ENCODE results near the gene WDFY1.

WDFY1 gene

DNA sequence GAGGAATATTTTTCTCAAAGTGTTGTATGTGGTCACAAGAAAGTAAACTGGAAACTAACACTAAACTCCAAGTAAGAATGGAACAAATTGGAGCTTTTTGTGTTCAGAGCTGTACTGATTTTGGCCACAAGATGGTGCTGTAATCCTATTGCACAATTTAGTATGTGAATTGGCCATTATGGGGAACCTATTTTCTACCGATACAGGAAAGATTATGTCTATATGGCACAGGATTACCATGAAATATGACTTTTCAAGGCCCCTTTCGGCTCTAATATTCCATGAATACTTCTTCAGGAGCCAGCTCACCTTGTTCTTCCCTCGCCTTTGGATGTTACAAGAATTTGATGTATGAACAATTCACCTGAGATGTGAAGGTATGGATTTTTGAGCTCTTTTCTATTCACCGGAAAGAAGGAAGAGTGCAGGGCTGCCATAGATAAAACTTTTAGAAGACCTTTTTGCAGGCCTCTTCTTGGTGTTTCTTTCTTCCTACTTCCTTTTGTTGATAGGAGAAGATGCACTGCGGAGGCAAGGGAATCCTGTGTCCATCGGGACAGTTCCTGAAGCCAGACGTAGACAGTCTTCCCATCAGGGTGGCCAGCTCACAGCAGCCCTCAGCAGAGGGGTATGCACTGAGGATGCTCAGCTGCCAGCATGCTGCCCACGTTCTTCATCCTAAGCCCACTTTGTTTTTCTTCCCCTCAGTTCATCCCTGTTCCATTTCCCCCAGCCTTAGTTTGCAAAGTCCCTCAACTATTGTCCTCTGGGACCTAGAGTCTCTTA lies 25.4 kb upstream of the WDFY1 start:
- H3K36me3 ChIP-seq (ENCODE audit: control insufficient read depth, low read length), result peaks cover 35% of the 10 kb centered on the region
- no peaks in the 10 kb centered on the region for H3K79me2 ChIP-seq (ENCODE audit: control insufficient read depth, low read length)
- no peaks in the 10 kb centered on the region for H3K9me3 ChIP-seq (ENCODE audit: control insufficient read depth, insufficient read depth, low read length)
- no peak overlapping the region for H3K4me2 ChIP-seq (ENCODE audit: low read length)
- H3K4me3 ChIP-seq (ENCODE audit: low read length), result no peak overlapping the region
- H4K20me1 ChIP-seq (ENCODE audit: control insufficient read depth, insufficient read depth, low read depth, low read length), result no peaks in the 10 kb centered on the region
- no peak for TF ChIP-seq EZH2phosphoT487 (IDR thresholded peaks at IDR 0.05; ENCODE audit: borderline replicate concordance, low read length)
- TF ChIP-seq, protein P1, sequence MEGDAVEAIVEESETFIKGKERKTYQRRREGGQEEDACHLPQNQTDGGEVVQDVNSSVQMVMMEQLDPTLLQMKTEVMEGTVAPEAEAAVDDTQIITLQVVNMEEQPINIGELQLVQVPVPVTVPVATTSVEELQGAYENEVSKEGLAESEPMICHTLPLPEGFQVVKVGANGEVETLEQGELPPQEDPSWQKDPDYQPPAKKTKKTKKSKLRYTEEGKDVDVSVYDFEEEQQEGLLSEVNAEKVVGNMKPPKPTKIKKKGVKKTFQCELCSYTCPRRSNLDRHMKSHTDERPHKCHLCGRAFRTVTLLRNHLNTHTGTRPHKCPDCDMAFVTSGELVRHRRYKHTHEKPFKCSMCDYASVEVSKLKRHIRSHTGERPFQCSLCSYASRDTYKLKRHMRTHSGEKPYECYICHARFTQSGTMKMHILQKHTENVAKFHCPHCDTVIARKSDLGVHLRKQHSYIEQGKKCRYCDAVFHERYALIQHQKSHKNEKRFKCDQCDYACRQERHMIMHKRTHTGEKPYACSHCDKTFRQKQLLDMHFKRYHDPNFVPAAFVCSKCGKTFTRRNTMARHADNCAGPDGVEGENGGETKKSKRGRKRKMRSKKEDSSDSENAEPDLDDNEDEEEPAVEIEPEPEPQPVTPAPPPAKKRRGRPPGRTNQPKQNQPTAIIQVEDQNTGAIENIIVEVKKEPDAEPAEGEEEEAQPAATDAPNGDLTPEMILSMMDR (IDR thresholded peaks at IDR 0.05; ENCODE audit: low read depth, low read length, poor library complexity, severe bottlenecking), result peak; percentile 82
- peaks cover 10% of the 10 kb centered on the region for H3F3A ChIP-seq (ENCODE audit: control insufficient read depth, insufficient read depth)
- H3K4me1 ChIP-seq (ENCODE audit: control insufficient read depth, low read length), result no peaks in the 10 kb centered on the region
- no peaks in the 10 kb centered on the region for H3K27me3 ChIP-seq (ENCODE audit: control insufficient read depth, low read length)
- no peaks in the 10 kb centered on the region for H3K9me2 ChIP-seq (replicated peaks; ENCODE audit: control insufficient read depth, low read length)
- H3K27ac ChIP-seq (ENCODE audit: low read depth, low read length), result no peak overlapping the region

- Histone ChIP-seq H3K27me3 (ENCODE audit: control insufficient read depth, low read length) (no peaks in the 10 kb centered on the region), H3K4me1 (ENCODE audit: control insufficient read depth, low read length) (no peaks in the 10 kb centered on the region), H4K20me1 (ENCODE audit: control insufficient read depth, insufficient read depth, low read depth, low read length) (0 out of 2 replicates have a peak, but pooled peaks cover 1% of the 10 kb centered on the region), H3K36me3 (ENCODE audit: control insufficient read depth, low read length) (peaks cover 42% of the 10 kb centered on the region), H3K4me3 (ENCODE audit: low read length) (no peak overlapping the region), H3K9me2 (replicated peaks; ENCODE audit: control insufficient read depth, low read length) (no peaks in the 10 kb centered on the region), H3F3A (ENCODE audit: control insufficient read depth, insufficient read depth) (peaks cover 10% of the 10 kb centered on the region), H3K4me2 (ENCODE audit: low read length) (no peak overlapping the region), H3K27ac (ENCODE audit: low read depth, low read length) (no peak overlapping the region), H3K79me2 (ENCODE audit: control insufficient read depth, low read length) (peaks cover 6% of the 10 kb centered on the region), H3K9me3 (ENCODE audit: control insufficient read depth, insufficient read depth, low read length) (no peaks in the 10 kb centered on the region)
- no peak for TF ChIP-seq EZH2phosphoT487 (IDR thresholded peaks at IDR 0.05; ENCODE audit: borderline replicate concordance, low read length)
- TF ChIP-seq, protein P1 (IDR thresholded peaks at IDR 0.05; ENCODE audit: low read depth, low read length, poor library complexity, severe bottlenecking), result no peak
Measured at GRCh38 chr2:223969856-223970255, 24.7 kb upstream of the WDFY1 start.

- Histone ChIP-seq H3F3A (ENCODE audit: control insufficient read depth, insufficient read depth) (peaks cover 10% of the 10 kb centered on the region), H3K4me3 (ENCODE audit: low read length) (no peak overlapping the region), H3K4me2 (ENCODE audit: low read length) (no peak overlapping the region), H3K79me2 (ENCODE audit: control insufficient read depth, low read length) (peaks cover 11% of the 10 kb centered on the region), H3K9me3 (ENCODE audit: control insufficient read depth, insufficient read depth, low read length) (no peaks in the 10 kb centered on the region), H3K36me3 (ENCODE audit: control insufficient read depth, low read length) (peaks cover 47% of the 10 kb centered on the region), H3K27ac (ENCODE audit: low read depth, low read length) (no peak overlapping the region), H3K4me1 (ENCODE audit: control insufficient read depth, low read length) (no peaks in the 10 kb centered on the region), H3K9me2 (replicated peaks; ENCODE audit: control insufficient read depth, low read length) (no peaks in the 10 kb centered on the region), H4K20me1 (ENCODE audit: control insufficient read depth, insufficient read depth, low read depth, low read length) (0 out of 2 replicates have a peak, but pooled peaks cover 6% of the 10 kb centered on the region), H3K27me3 (ENCODE audit: control insufficient read depth, low read length) (no peaks in the 10 kb centered on the region)
- TF ChIP-seq EZH2phosphoT487 (IDR thresholded peaks at IDR 0.05; ENCODE audit: borderline replicate concordance, low read length), result no peak
- TF ChIP-seq, protein P1 (IDR thresholded peaks at IDR 0.05; ENCODE audit: low read depth, low read length, poor library complexity, severe bottlenecking), result no peak
Measured at GRCh38 chr2:223969315-223969714, 24.2 kb upstream of the WDFY1 start.
